ENCODE results near the gene GOLGA8O.
"Not testable (repeated sequence)": the region's sequence is repeated elsewhere in the genome, so short reads cannot be mapped to it uniquely, and the experiment has no call there.

DNA sequence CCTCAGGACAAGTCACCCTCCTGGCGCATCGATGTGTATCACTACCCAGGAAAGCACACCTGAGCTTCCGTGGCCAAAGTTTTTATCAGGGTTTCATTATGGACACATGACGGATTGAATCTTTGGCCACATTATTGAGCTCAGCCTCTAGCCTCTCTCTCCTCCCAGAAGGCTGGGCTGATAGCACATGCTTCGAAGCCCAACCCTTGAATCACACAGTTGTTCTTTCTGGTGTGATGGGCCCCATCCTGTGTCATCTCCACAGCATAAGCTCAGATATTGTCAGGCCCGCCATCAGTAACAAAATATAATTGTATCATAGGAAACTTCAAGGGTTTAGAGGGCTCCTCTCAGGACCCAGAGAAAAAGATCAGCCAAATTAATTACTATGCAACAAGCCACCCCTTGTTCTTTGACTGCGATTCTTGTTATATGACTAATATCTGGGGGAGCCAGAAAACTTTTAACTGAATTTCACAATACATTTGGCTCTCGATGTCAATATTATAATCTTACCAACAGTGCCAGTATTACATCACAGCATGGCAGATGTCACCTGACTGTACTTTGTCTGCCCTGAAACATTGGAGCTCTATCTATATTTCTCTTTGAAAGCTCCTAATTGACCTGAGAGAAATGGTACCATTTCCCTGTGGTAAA is 48.8 kb upstream of the GOLGA8O start:
- TF ChIP-seq, protein P1, sequence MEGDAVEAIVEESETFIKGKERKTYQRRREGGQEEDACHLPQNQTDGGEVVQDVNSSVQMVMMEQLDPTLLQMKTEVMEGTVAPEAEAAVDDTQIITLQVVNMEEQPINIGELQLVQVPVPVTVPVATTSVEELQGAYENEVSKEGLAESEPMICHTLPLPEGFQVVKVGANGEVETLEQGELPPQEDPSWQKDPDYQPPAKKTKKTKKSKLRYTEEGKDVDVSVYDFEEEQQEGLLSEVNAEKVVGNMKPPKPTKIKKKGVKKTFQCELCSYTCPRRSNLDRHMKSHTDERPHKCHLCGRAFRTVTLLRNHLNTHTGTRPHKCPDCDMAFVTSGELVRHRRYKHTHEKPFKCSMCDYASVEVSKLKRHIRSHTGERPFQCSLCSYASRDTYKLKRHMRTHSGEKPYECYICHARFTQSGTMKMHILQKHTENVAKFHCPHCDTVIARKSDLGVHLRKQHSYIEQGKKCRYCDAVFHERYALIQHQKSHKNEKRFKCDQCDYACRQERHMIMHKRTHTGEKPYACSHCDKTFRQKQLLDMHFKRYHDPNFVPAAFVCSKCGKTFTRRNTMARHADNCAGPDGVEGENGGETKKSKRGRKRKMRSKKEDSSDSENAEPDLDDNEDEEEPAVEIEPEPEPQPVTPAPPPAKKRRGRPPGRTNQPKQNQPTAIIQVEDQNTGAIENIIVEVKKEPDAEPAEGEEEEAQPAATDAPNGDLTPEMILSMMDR (IDR thresholded peaks at IDR 0.05) = not testable (repeated sequence)
- TF ChIP-seq, protein P2, sequence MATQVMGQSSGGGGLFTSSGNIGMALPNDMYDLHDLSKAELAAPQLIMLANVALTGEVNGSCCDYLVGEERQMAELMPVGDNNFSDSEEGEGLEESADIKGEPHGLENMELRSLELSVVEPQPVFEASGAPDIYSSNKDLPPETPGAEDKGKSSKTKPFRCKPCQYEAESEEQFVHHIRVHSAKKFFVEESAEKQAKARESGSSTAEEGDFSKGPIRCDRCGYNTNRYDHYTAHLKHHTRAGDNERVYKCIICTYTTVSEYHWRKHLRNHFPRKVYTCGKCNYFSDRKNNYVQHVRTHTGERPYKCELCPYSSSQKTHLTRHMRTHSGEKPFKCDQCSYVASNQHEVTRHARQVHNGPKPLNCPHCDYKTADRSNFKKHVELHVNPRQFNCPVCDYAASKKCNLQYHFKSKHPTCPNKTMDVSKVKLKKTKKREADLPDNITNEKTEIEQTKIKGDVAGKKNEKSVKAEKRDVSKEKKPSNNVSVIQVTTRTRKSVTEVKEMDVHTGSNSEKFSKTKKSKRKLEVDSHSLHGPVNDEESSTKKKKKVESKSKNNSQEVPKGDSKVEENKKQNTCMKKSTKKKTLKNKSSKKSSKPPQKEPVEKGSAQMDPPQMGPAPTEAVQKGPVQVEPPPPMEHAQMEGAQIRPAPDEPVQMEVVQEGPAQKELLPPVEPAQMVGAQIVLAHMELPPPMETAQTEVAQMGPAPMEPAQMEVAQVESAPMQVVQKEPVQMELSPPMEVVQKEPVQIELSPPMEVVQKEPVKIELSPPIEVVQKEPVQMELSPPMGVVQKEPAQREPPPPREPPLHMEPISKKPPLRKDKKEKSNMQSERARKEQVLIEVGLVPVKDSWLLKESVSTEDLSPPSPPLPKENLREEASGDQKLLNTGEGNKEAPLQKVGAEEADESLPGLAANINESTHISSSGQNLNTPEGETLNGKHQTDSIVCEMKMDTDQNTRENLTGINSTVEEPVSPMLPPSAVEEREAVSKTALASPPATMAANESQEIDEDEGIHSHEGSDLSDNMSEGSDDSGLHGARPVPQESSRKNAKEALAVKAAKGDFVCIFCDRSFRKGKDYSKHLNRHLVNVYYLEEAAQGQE (IDR thresholded peaks at IDR 0.05; ENCODE audit: insufficient read depth in 1 of 2, low read depth in 2 of 2, low read length in 1 of 2) = not testable (repeated sequence)
